Measurements from ENCODE around the gene SPATA31D4.
"Not testable (repeated sequence)": the region's sequence is repeated elsewhere in the genome, so short reads cannot be mapped to it uniquely, and the experiment has no call there.

Gene SPATA31D4

DNA sequence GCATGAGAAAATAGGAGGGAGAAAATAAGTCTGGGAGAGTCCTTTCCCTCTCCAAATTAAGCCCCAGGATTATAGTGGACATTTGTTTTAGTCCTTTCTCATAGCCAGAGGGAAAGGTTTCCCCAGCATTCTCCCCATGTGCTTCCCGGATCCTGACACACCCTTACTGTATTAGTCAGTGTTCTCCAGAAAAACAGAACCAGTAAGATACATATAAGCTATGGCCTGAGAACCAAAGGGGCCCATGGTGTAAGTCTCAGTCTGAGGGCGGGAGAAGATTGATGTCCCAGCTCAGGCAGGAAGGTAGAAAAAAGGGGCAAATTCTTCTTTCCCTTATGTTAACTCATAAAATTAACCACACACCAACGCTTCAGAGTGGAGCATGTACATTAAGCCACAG is 25.6 kb upstream of the SPATA31D4 start:
- Histone ChIP-seq H3K9ac (ENCODE audit: low read length) (no peak overlapping the region), H3K27ac (ENCODE audit: low read depth, low read length) (no peak overlapping the region), H3K36me3 (ENCODE audit: insufficient read depth, low read length) (no peaks in the 10 kb centered on the region)

GRCh38 chr9:81906671-81907070 is 21.6 kb upstream of the SPATA31D4 start:
- H3K9ac ChIP-seq (ENCODE audit: low read length) = no peak overlapping the region
- H3K9me3 ChIP-seq (ENCODE audit: low read length) = no peaks in the 10 kb centered on the region
- H3K36me3 ChIP-seq (ENCODE audit: insufficient read depth, low read length) = no peaks in the 10 kb centered on the region
- peaks cover 0 to 6% of the 10 kb centered on the region in 2 donors for H3K27me3 ChIP-seq (ENCODE audit: control insufficient read depth in 1 of 2, insufficient read depth in 2 of 2, low read length in 2 of 2)
- H3K27ac ChIP-seq (ENCODE audit: low read depth, low read length) = no peak overlapping the region
- H3K4me1 ChIP-seq (ENCODE audit: insufficient read depth, low read length) = no peaks in the 10 kb centered on the region
- H3K4me3 ChIP-seq (ENCODE audit: low read depth in 1 of 2, low read length in 2 of 2) = no peak overlapping the region

More for the DNA sequence above, 25.6 kb upstream of the SPATA31D4 start:
- H3K4me1 ChIP-seq (ENCODE audit: insufficient read depth, low read length) = no peaks in the 10 kb centered on the region
- no peak overlapping the region for H3K4me3 ChIP-seq (ENCODE audit: low read depth in 1 of 2, low read length in 2 of 2)
- H3K27me3 ChIP-seq (ENCODE audit: control insufficient read depth in 1 of 2, insufficient read depth in 2 of 2, low read length in 2 of 2) = peaks cover 0 to 6% of the 10 kb centered on the region in 2 donors
- no peaks in the 10 kb centered on the region for H3K9me3 ChIP-seq (ENCODE audit: low read length)

GRCh38 chr9:81912135-81912534 is 16.1 kb upstream of the SPATA31D4 start:
- H3K4me3 ChIP-seq (ENCODE audit: low read depth in 1 of 2, low read length in 2 of 2) = no peak overlapping the region
- H3K27me3 ChIP-seq (ENCODE audit: control insufficient read depth in 1 of 2, insufficient read depth in 2 of 2, low read length in 2 of 2) = no peaks in the 10 kb centered on the region
- no peaks in the 10 kb centered on the region for H3K4me1 ChIP-seq (ENCODE audit: insufficient read depth, low read length)
- no peak overlapping the region for H3K27ac ChIP-seq (ENCODE audit: low read depth, low read length)
- no peaks in the 10 kb centered on the region for H3K36me3 ChIP-seq (ENCODE audit: insufficient read depth, low read length)
- no peak overlapping the region for H3K9ac ChIP-seq (ENCODE audit: low read length)
- no peaks in the 10 kb centered on the region for H3K9me3 ChIP-seq (ENCODE audit: low read length)

DNA sequence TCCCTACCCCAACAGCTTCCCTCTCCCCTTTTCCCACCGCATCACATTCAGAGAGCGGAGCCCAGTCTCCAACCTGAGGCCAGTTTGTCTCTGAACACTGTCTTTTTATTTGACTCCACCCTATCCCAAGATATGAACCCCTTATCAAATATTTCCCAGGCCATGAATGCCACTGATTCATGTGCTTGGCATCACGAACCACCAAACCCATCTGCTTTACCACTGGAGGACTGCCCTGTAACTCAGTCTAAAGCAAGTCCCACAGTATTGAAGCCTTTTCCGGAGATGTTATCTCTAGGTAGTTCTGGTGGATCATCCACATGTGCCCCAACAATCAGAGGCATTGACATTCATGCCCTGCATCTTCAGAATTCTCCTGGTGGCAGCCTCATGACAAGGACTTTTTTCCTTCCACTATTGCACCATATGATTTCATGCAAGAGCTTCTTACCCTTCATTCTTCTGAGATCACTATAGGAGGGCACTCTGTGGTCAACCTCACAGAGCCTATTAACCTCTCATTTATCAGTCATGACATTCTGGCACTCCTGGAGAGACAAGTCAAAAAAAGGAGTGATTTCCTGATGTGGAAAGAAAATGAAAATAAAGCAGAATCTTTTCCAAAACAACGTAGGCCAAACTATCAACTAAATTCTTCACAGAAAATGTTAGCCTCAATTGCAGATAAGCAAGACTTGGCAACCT is 12.3 kb upstream of the SPATA31D4 start:
- H3K9ac ChIP-seq (ENCODE audit: low read length) = no peak overlapping the region
- no peak overlapping the region for H3K4me3 ChIP-seq (ENCODE audit: low read depth in 1 of 2, low read length in 2 of 2)
- H3K27ac ChIP-seq (ENCODE audit: low read depth, low read length) = no peak overlapping the region
- H3K27me3 ChIP-seq (ENCODE audit: control insufficient read depth in 1 of 2, insufficient read depth in 2 of 2, low read length in 2 of 2) = no peaks in the 10 kb centered on the region
- H3K36me3 ChIP-seq (ENCODE audit: insufficient read depth, low read length) = no peaks in the 10 kb centered on the region
- H3K9me3 ChIP-seq (ENCODE audit: low read length) = no peaks in the 10 kb centered on the region
- H3K4me1 ChIP-seq (ENCODE audit: insufficient read depth, low read length) = no peaks in the 10 kb centered on the region

- H3K36me3 ChIP-seq (ENCODE audit: insufficient read depth, low read length); H3K9me3 ChIP-seq (ENCODE audit: low read length); H3K4me3 ChIP-seq (ENCODE audit: low read depth in 1 of 2, low read length in 2 of 2): not testable (repeated sequence)
Measured at GRCh38 chr9:81918507-81918906, 9.7 kb upstream of the SPATA31D4 start.

DNA sequence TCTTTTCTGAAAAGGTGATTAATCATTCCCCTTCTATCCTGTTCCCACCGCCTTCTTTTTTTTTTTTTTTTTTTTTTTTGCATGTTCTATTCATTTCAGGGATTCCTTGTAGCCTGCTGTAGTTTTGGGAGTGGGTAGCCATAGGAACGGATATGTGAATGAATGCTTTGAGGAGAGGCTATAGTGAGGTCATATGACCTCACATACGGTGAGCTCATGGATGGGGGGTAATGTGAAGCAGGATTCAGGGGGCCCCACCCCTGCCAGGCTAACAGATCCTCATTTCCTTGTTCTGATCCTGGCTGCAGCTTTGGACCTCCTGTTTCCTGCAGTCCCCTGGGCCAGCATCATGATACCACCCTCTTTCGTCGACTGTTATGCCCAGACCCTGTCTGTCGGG is 1.9 kb downstream of the SPATA31D4 start:
- not testable (repeated sequence) for H3K27me3 ChIP-seq (ENCODE audit: control insufficient read depth in 1 of 2, insufficient read depth in 2 of 2, low read length in 2 of 2); H3K9ac ChIP-seq (ENCODE audit: low read length); H3K4me1 ChIP-seq (ENCODE audit: insufficient read depth, low read length); H3K9me3 ChIP-seq (ENCODE audit: low read length); H3K27ac ChIP-seq (ENCODE audit: low read depth, low read length); H3K36me3 ChIP-seq (ENCODE audit: insufficient read depth, low read length); H3K4me3 ChIP-seq (ENCODE audit: low read depth in 1 of 2, low read length in 2 of 2)

More at GRCh38 chr9:81918507-81918906, 9.7 kb upstream of the SPATA31D4 start:
- H3K9ac ChIP-seq (ENCODE audit: low read length); H3K4me1 ChIP-seq (ENCODE audit: insufficient read depth, low read length); H3K27ac ChIP-seq (ENCODE audit: low read depth, low read length); H3K27me3 ChIP-seq (ENCODE audit: control insufficient read depth in 1 of 2, insufficient read depth in 2 of 2, low read length in 2 of 2): not testable (repeated sequence)

DNA sequence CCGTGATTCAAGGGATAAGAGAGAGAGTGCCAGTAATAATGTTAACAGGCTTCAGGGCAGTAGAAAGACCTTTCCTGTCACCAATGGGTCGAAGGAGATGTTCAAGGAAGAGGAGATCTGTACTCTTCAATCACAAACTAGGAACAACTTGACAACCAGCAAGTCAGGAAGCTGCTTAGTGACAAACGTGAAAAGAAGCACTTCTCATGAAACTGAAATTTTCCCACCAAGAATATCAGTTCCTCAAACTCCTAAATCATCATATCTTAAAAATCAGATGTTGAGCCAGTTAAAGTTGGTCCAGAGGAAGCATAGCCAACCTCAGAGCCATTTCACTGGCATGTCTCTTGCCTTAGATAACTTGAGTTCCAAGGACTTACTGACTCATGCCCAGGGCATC is 5.3 kb downstream of the SPATA31D4 start:
- H3K4me3 ChIP-seq (ENCODE audit: low read depth in 1 of 2, low read length in 2 of 2); H3K27ac ChIP-seq (ENCODE audit: low read depth, low read length); H3K36me3 ChIP-seq (ENCODE audit: insufficient read depth, low read length); H3K9ac ChIP-seq (ENCODE audit: low read length); H3K27me3 ChIP-seq (ENCODE audit: control insufficient read depth in 1 of 2, insufficient read depth in 2 of 2, low read length in 2 of 2); H3K4me1 ChIP-seq (ENCODE audit: insufficient read depth, low read length); H3K9me3 ChIP-seq (ENCODE audit: low read length): not testable (repeated sequence)

DNA sequence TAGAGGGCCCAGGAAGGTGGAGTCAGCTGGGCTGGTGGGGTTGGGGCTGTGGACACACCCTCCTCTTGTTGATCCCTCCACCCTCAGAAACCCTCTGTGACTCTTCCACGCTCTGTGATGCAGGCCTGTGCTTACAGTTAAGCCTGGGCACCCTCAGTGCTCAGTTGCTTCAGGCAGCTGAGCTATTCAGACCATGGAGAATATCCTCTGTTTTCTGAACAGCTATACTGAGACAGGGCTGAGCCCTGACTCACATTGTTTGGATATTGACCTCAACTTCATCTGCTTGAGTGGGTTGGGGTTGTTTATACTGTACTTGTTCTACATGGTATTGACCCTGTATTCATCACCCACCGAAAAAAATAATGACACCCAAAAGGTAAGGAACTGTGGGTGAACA is 15.2 kb downstream of the SPATA31D4 start, which contains the start of gene SPATA31D3:
SPATA31D3 (plus strand) TSS at position 108 of the 400 bp plus-strand sequence; CDS start at position 194, 86 bp downstream.
- not testable (repeated sequence) for H3K4me1 ChIP-seq (ENCODE audit: insufficient read depth, low read length); H3K27ac ChIP-seq (ENCODE audit: low read depth, low read length); H3K4me3 ChIP-seq (ENCODE audit: low read depth in 1 of 2, low read length in 2 of 2); H3K9ac ChIP-seq (ENCODE audit: low read length); H3K27me3 ChIP-seq (ENCODE audit: control insufficient read depth in 1 of 2, insufficient read depth in 2 of 2, low read length in 2 of 2); H3K9me3 ChIP-seq (ENCODE audit: low read length); H3K36me3 ChIP-seq (ENCODE audit: insufficient read depth, low read length)

- H3K9me3 ChIP-seq (ENCODE audit: low read length); H3K27me3 ChIP-seq (ENCODE audit: control insufficient read depth in 1 of 2, insufficient read depth in 2 of 2, low read length in 2 of 2); H3K4me1 ChIP-seq (ENCODE audit: insufficient read depth, low read length); H3K27ac ChIP-seq (ENCODE audit: low read depth, low read length); H3K9ac ChIP-seq (ENCODE audit: low read length); H3K36me3 ChIP-seq (ENCODE audit: insufficient read depth, low read length); H3K4me3 ChIP-seq (ENCODE audit: low read depth in 1 of 2, low read length in 2 of 2): not testable (repeated sequence)
Measured at GRCh38 chr9:81948650-81949049, 20.4 kb downstream of the SPATA31D4 start.

DNA sequence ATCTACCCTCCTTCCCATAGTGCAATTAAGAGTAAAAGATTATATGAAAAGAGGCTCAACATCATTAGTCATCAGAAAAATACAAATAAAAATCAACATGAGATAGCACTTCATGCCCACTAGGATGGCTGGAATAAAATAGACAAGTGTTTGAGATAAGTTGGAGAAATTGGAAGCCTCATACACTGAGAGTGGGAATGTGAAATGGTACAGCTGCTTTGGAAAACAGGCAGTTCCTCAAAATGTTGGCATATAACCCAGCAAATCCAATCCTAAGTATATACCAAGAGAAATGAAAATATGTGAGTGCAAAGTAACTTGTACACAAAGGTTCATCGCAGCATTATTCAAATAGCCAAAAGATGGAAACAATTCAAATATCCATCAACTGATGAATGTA is 24.9 kb downstream of the SPATA31D4 start:
- Histone ChIP-seq H3K9me3 (ENCODE audit: low read length) (no peaks in the 10 kb centered on the region), H3K36me3 (ENCODE audit: insufficient read depth, low read length) (no peaks in the 10 kb centered on the region), H3K4me3 (ENCODE audit: low read depth in 1 of 2, low read length in 2 of 2) (no peak overlapping the region), H3K9ac (ENCODE audit: low read length) (no peak overlapping the region), H3K27ac (ENCODE audit: low read depth, low read length) (no peak overlapping the region), H3K4me1 (ENCODE audit: insufficient read depth, low read length) (no peaks in the 10 kb centered on the region), H3K27me3 (ENCODE audit: control insufficient read depth in 1 of 2, insufficient read depth in 2 of 2, low read length in 2 of 2) (no peaks in the 10 kb centered on the region)

DNA sequence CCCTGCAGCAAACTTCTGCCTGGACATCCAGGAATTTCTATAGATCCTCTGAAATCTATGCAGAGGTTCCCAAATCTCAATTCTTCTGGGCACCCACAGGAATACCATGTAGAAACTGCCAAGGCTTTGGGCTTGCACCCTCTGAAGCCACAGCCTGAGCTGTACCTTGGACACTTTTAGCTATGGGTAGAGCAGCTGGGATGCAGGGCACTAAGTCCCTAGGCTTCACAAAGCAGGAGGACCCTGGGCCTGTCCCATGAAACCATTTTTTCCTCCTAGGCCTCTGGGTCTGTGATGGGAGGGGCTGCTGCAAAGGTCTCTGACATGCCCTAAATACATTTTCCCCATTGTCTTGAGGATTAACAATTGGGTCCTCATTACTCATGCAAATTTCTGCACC is 27.4 kb downstream of the SPATA31D4 start:
- Histone ChIP-seq H3K4me3 (ENCODE audit: low read depth in 1 of 2, low read length in 2 of 2) (no peak overlapping the region), H3K27me3 (ENCODE audit: control insufficient read depth in 1 of 2, insufficient read depth in 2 of 2, low read length in 2 of 2) (no peaks in the 10 kb centered on the region), H3K36me3 (ENCODE audit: insufficient read depth, low read length) (no peaks in the 10 kb centered on the region), H3K27ac (ENCODE audit: low read depth, low read length) (no peak overlapping the region), H3K4me1 (ENCODE audit: insufficient read depth, low read length) (no peaks in the 10 kb centered on the region), H3K9ac (ENCODE audit: low read length) (no peak overlapping the region), H3K9me3 (ENCODE audit: low read length) (no peaks in the 10 kb centered on the region)

Data from muscle layer of colon (tissue), 2 donors.